ENCODE measurements around the gene MYT1.
A peak's percentile ranks its signal among the peaks of the same experiment; 100 is the strongest.

MYT1 gene

GRCh38 chr20:64144144-64144912 lies 19.9 kb upstream of the MYT1 start:
- DNase-seq (ENCODE audit: low spot score) = peak; percentile 58
- no peak overlapping the region for H3K4me3 ChIP-seq (ENCODE audit: severe bottlenecking)
- H3K36me3 ChIP-seq (ENCODE audit: low read depth) = no peaks in the 10 kb centered on the region
- H3K4me1 ChIP-seq (ENCODE audit: insufficient read depth, poor library complexity, severe bottlenecking) = no peaks in the 10 kb centered on the region
- H3K9me3 ChIP-seq (ENCODE audit: severe bottlenecking) = no peaks in the 10 kb centered on the region
- ATAC-seq (ENCODE audit: low read depth) = no peak
- no peak overlapping the region for H3K27ac ChIP-seq (ENCODE audit: poor library complexity, severe bottlenecking)
- H3K27me3 ChIP-seq (ENCODE audit: insufficient read depth, poor library complexity, severe bottlenecking) = no peaks in the 10 kb centered on the region
- TF ChIP-seq CTCF (IDR thresholded peaks at IDR 0.05; ENCODE audit: poor library complexity, severe bottlenecking) = no peak

GRCh38 chr20:64145458-64146300 lies 18.6 kb upstream of the MYT1 start:
- Histone ChIP-seq H3K4me3 (ENCODE audit: severe bottlenecking) (no peak overlapping the region), H3K27me3 (ENCODE audit: insufficient read depth, poor library complexity, severe bottlenecking) (no peaks in the 10 kb centered on the region), H3K36me3 (ENCODE audit: low read depth) (no peaks in the 10 kb centered on the region), H3K4me1 (ENCODE audit: insufficient read depth, poor library complexity, severe bottlenecking) (no peaks in the 10 kb centered on the region), H3K9me3 (ENCODE audit: severe bottlenecking) (no peaks in the 10 kb centered on the region), H3K27ac (ENCODE audit: poor library complexity, severe bottlenecking) (no peak overlapping the region)
- DNase-seq (ENCODE audit: low spot score) = peak; percentile 77
- no peak for ATAC-seq (ENCODE audit: low read depth)
- TF ChIP-seq CTCF (IDR thresholded peaks at IDR 0.05; ENCODE audit: poor library complexity, severe bottlenecking) = no peak

DNA sequence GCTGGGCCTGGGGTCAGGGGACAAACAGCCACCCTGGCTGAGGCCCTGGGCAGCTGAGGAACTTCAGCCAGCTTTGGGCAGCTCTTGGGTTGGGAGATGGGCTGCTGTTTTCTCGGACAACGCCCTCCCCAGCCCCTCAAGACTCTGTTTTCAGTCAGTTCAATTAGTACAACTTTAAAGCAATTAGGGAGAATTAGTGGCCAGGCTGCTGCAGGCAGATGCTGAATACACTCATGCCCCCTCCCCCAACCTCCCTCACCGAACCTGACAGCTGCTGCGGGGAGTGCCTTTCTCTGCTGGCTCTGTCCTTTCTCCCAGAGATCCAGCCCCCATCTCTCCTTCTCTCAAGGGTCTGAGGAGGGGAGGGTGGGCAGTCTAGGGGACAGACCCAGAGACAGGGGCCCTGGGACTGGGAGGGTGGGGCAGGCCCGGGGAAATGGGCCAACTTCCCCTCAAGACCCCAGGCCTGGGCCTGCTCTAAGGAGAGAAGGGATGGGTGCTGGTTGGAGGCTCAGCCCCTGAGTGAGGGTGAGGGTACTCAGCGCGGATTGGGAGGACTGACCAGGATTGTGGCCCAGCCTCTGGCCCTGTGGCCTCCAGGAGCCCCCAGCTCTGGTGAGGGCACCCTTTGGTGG lies 17.8 kb upstream of the MYT1 start:
- ATAC-seq (ENCODE audit: low read depth) = no peak
- no peaks in the 10 kb centered on the region for H3K36me3 ChIP-seq (ENCODE audit: low read depth)
- no peak overlapping the region for H3K27ac ChIP-seq (ENCODE audit: poor library complexity, severe bottlenecking)
- no peaks in the 10 kb centered on the region for H3K9me3 ChIP-seq (ENCODE audit: severe bottlenecking)
- H3K4me1 ChIP-seq (ENCODE audit: insufficient read depth, poor library complexity, severe bottlenecking) = peaks cover under 1% of the 10 kb centered on the region
- TF ChIP-seq CTCF (IDR thresholded peaks at IDR 0.05; ENCODE audit: poor library complexity, severe bottlenecking) = no peak
- DNase-seq (ENCODE audit: low spot score) = peak; percentile 71
- no peaks in the 10 kb centered on the region for H3K27me3 ChIP-seq (ENCODE audit: insufficient read depth, poor library complexity, severe bottlenecking)
- no peak overlapping the region for H3K4me3 ChIP-seq (ENCODE audit: severe bottlenecking)

GRCh38 chr20:64146936-64147477 lies 17.2 kb upstream of the MYT1 start:
- no peak overlapping the region for H3K4me3 ChIP-seq (ENCODE audit: severe bottlenecking)
- DNase-seq (ENCODE audit: low spot score) (peak; percentile 78), ATAC-seq (ENCODE audit: low read depth) (no peak)
- TF ChIP-seq CTCF (IDR thresholded peaks at IDR 0.05; ENCODE audit: poor library complexity, severe bottlenecking) = no peak
- no peaks in the 10 kb centered on the region for H3K9me3 ChIP-seq (ENCODE audit: severe bottlenecking)
- H3K4me1 ChIP-seq (ENCODE audit: insufficient read depth, poor library complexity, severe bottlenecking) = peaks cover 7% of the 10 kb centered on the region
- H3K27ac ChIP-seq (ENCODE audit: poor library complexity, severe bottlenecking) = no peak overlapping the region
- H3K36me3 ChIP-seq (ENCODE audit: low read depth) = no peaks in the 10 kb centered on the region
- no peaks in the 10 kb centered on the region for H3K27me3 ChIP-seq (ENCODE audit: insufficient read depth, poor library complexity, severe bottlenecking)

Measured in RWPE2 (cell line).